GM19455 (cell line): ENCODE measurements around the gene PRRG1.
"Not testable (repeated sequence)": the region's sequence is repeated elsewhere in the genome, so short reads cannot be mapped to it uniquely, and the experiment has no call there.

Source experiments
- ATAC-seq: cut with Tn5 transposase; IDR thresholded peaks from one replicate; pipeline ENCODE4 v1.9.1; 2021; ENCODE audit not compliant: unreplicated experiment

The PRRG1 gene

DNA sequence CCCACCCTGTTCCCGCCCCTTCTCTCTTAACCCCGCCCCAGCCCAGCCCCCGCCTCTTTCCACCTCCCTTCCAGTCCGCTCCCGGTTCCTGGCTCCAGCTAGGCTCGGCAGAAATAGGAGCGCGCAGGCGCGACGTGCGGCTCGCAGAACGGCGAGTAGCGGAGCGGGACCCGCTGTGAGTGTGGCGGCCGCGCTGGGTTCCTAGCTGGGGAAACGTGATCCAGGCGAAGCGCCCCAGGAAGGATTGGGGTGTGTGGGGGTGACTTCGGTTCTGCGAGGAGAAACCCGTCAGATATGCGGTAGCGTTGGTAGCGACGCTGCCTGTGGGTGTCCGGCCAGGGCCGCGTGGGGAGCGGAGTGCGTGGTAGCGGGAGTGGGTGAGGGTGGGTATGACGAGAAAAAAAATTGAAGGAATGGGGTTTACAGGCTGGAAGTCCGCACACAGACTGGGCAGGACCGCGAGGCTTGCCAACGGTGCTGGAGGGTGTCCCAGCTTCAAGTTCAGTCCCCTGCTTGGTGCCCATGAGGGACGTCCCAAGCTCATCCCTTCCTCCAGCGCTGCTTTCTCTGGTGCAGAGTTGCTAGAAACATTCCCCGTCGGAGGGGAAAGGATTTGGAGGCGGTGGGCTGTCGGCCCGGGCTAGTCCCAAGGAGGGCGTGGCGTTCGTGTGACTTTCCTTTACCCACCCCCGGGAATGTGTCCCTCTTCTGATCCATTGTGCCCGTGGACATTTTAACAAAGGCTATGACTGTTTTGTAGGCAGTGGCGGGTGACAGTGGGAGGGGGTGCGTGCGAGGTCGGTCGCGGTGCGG lies at the start of gene PRRG1:
Gene PRRG1, plus strand, starts transcription at position 144 of the 813 bp plus-strand sequence. CDS start 56,886 bp downstream, outside the sequence.
- ATAC-seq, result no peak

DNA sequence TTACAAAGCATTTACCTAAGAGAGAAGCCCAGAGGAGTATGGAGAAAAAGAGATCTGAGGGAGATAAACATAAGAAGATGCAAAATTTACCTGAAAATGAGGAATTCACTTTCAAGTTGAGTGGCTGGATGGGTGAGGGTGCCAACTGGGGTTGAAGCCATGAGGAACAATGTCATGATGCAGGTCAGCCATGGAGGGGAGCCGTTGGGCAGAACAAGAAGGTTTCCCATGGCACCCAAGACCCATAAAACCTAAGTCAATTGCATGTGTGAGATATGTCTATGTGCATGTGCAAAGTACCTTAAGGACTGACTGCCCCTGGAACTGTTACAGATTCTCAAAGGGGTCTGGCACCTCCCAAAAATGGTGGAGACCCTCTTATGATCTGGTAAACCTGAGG lies 46.6 kb upstream of the PRRG1 start:
- no peak for ATAC-seq

DNA sequence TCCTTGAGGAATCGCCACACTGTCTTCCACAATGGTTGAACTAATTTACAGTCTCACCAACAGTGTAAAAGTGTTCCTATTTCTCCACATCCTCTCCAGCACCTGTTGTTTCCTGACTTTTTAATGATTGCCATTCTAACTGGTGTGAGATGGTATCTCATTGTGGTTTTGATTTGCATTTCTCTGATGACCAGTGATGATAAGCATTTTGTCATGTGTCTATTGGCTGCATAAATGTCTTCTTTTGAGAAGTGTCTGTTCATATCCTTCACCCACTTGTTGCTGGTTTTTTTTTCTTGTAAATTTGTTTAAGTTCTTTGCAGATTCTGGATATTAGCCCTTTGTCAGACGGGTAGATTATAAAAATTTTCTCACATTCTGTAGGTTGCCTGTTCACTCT lies 43.9 kb upstream of the PRRG1 start:
- not testable (repeated sequence) for ATAC-seq

DNA sequence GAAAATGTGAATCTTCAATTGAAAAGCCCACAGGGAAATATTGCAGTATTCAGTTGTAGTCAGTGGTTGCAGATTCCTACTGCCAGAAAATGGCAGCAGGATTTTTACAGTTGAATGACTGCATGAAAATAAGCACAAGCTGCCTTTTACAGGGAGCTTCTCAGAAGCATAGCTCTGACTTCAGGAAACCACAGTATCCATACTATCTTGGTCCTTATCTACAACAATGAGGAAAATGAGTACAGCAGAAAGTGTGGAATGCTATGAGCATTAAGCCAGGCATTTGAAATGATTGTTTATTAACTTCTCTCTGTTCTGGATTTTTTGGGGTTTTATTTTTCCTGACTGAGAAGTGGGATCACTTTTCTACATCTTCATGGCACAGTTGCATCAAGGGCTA lies 34.6 kb upstream of the PRRG1 start:
- ATAC-seq, result no peak

DNA sequence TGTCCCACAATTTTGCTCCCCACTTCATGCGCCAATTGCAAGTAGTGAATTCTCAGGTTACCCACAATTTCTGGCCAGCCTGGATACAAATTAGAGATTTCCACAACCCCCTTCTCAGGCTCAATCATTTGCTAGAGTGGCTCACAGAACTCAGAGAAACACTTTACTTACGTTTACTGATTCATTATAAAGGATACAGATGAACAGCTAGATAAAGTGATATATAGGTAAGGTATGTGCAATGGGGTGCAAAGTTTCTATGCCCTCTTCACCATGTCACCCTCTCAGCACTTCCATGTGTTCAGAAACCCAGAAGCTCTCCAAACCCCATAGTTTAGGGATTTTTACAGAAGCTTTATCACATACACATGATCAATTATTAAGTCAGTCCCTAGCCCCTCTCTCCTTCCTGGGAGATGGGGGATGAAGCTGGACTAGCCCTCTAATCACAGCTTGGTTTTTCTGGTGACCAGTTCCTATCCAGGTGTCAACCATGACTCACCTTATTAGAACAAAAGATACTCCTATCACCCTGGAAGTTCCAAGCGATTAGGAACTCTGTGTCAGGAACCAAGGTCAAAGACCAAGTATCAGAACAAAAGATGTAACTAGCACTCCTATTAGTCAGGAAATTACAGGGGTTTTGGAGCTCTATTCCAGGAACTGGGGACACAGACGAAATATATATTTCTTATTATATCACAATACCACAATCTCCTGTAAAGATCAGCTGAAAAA lies 33.5 kb upstream of the PRRG1 start:
- ATAC-seq, result no peak

DNA sequence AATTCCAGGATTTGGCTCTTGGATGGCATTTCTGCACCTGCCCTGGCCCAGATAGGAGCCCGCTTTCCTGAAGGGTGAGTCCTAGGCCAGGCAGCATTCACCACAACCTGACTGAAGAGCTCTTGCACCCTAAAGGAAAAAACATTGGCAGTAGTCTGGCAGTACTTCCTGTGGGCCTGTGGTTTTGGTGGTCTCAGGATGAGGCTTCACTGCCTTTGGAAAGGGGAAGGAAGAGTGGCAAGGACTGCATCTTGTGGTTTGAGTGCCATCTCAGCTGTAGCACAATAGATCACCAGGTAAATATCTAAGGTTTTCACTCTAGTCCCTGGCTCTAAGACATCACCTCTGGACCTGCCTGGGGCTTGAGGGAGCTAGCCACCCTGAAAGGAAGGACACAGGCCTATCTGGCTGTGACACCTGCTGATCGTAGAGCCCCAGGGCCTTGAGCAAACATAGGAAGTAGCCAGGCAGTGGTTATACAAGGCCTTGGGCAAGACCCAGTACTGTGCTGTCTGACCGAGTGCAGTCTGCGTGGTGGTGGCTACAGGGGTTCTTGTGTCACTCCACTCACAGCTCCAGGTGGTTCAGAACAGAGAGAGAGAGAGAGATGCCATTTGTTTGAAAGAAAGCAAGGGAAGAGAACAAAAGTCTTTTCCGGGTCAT lies 28.5 kb upstream of the PRRG1 start:
- no peak for ATAC-seq

DNA sequence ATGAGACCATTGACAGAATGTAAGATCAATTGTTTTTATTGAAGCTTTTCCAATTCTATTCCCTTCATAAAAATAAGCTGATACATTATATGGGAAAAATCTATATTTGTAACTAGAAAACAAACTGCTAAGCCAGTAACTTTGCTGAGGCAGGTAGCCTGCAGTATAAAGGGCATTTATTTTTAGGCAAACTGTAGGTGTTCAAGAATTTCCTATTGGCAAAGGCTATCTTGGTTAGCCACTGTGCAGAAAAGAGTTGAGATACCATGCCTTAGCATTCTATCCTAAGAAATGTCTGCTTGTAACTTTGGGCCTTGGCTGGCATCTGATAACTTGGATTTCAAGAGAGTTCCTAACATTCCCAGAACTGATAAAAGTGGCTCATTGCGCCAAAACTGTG lies 18.5 kb upstream of the PRRG1 start:
- no peak for ATAC-seq

DNA sequence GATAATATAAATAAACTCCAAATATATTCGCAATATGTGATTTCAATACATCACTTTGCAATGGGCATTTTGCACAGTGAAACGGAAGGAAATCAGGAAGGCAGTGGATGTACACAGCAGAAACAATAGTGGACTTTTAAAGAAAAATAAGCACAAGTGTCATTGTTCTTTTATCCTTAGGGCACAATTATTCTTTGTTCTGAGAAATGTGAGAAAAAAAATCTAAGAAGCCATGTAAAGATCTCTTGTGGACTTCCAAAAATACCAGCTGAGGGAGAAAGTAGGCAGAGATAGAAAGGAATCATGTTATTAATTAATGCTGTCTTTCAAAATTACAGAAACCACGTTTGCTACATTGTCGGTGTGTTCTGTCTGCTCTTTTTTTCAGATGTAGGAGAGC lies 17.6 kb upstream of the PRRG1 start:
- ATAC-seq, result no peak

DNA sequence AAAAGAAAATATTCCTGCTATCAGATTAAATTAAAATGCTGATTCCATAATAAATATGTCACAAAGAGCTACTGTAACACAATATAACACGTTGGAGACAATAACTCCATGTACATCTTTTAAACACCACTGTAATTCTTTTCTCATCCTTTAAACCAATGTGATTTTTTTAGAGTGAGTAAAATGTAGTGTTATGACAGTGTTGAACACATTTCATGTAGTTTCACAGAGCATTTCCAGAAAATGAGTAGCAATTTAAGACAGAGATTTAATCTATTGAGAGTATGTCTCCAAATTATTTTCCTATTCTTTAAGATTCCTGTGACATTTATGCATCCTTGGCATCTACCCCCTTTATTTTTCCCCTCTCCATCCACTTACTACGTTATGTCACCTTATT lies 17.1 kb upstream of the PRRG1 start:
- ATAC-seq, result no peak

DNA sequence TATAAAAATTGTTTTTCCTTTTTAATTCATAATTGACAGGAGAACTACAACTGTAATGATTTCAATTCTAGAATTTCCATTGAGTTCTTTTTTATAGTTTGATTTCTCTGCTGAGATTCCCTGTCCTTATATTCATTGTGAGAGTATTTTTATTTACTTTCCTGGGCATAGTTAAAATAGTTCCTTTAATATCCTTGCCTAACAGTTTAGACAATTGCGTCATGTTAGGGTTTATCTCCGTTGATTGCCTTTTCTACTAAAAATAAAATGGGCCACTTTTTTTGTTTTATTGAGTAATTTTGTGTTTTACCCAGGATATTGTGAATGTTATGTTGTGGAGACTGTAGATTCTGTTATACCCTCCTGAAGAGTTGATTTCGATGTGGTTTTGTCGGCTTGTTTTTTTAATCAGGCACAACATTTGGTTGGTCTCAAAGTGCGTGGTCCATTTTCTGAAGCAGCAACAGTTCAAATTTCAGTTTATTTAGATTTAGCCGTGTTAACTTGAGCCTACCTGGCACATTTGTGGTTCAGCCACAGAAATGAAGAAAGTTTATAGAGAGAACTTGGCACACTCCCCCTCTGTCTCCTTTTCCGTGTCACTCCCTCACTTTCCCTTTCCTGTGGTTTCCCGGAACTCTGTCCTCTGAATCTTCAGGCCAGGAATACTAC lies 16.0 kb upstream of the PRRG1 start:
- no peak for ATAC-seq

DNA sequence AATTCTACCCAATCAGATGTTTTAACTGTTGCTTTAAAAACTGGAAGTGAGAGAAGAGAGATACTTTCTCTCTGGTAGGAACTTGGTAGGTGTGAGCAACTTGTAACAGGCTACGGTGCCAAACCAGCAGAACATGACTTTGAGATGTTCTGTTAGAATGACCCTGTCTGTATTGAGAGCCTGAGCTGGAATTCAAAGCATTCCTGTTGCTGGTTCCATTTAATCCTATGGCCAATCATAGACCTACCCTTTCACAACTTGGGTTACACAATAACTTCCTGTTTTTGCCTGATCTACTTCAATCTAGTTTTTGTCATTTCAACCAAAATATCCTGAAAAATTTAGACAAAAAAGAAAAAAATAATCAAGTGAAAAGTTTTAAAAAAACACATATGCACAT lies 1.7 kb upstream of the PRRG1 start:
- no peak for ATAC-seq

DNA sequence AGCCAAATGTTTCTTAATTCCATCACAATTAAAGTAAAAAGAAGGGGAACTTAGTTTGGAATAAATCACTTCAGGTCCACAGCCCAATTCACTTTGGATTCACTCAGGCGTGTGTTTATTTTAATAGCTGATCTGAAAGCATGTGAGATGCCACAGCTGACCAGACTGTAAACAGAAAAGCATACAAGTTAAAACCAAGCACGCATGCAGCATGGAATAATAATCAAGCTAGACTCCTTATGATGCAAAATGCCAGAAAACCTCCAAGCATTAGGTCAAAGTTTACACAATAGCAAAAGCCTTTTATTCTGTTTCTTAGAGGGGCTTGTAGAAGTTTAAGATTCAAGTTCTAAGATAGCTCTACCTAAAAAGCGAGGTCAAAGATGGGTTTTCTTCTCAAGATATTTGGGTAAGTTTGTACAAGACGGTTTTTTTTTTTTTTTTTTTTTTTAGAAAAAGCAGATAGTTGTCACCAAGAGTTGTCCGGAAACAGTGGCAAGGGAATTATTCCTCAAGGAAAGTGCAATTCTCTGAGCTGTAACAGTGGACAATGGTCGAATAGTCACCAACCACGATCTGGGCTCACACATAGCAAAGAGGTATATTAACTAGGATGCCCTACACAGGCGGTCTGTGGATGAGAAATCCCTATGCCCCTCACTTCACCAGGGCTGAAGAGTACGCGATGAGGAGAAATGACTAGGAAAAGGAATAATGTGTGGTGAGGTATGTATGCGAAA lies 763 bp upstream of the PRRG1 start:
- no peak for ATAC-seq

DNA sequence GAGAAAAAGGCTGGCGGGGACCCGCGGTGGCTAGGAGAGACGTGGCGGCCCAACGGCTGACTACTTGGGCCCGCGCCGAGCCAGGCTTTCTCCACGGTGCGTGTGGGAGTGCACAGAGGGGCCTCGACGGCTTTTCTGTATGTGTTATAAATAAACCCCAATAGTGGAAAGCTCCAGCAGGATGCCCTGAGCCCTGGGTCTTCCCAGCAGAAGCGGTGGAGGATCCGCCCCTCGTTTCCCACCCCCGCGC lies 268 bp upstream of the PRRG1 start:
- ATAC-seq, result no peak

DNA sequence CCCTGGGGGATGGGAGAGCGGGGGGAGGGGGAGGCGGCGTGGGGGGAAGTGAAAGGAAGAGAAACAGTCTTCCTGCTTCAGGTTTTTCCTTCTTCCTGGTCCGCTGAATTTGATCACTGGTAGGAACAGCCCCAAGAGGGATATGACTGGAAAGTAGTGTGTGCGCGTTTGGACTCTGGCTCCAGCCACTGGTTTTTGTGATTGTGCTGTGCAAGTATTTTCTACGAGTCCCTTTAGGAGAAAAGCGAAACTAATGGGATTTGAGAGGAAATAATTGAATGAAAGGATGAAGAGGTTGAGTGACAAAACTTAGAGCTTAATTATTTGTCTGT lies 836 bp downstream of the PRRG1 start:
- ATAC-seq, result no peak

DNA sequence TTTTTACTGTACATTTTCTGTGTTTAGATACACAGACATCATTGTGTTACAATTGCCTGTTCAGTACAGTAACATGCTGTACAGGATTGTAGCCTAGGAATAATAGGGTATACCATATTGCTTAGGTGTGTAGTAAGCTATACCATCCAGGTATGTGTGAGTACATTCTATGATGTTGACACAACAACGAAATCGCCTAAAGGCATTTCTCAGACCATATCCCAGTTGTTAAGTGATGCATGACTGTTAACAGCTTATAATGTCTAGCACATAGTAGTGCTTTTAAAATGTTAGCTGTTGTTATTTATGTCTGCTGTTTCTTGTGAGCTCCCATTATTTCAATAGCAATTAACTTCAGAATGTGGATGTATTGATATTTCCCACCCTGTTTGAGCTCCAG lies 4.5 kb downstream of the PRRG1 start:
- no peak for ATAC-seq

DNA sequence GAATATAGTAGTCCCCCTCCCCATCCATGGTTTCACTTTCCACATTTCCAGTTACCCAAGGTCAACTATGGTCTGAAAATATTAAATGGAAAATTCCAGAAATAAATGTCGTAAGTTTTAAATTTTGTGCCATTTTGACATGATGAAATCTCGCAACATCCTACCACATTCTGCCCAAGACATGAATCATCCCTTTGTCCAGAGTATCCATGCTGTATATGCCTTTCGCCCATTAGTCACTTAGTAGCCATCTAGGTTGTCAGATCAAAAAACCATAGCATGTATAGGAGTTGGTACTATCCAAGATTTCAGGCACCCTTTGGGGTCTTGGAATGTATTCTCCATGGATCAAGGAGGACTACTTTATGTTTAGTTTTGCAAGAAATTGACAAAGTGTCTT lies 8.3 kb downstream of the PRRG1 start:
- no peak for ATAC-seq

DNA sequence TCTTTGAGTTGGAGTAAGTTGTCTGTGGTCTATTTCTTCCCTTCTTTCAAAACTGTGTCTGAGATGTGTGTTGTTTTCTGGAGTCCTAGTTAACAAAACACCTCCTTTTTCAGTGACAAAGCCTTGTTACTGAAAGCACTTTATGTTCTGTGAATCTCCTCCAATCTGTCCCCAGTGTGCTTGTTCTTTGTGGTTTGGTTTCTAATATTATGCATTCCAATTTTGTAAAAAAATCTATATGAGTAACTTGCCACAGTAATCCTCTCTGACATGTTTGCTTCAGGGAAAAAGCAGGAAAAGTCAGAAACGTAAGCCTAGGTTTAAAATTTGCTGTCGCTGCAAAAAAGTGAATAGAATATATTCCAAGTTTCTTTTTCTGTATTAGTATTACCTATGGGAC lies 12.4 kb downstream of the PRRG1 start:
- ATAC-seq, result no peak

DNA sequence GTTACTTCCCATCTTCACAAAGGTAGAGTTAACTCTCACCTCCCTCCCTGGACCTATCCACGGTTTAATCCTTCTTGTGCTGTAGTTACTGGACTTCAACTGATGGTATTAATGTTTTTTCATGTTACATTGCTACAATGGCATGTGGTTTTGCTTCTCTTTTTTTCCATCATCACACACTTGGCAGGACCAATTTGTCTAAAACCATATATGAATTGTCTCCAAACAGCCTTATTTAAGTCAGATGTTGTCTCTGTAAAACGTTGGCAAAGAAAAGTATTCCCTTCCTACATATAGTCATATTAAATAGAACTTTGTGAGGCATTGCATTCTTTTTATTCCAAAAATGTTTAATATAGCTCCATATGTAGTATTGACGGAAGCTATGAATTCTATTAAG lies 15.5 kb downstream of the PRRG1 start:
- no peak for ATAC-seq

DNA sequence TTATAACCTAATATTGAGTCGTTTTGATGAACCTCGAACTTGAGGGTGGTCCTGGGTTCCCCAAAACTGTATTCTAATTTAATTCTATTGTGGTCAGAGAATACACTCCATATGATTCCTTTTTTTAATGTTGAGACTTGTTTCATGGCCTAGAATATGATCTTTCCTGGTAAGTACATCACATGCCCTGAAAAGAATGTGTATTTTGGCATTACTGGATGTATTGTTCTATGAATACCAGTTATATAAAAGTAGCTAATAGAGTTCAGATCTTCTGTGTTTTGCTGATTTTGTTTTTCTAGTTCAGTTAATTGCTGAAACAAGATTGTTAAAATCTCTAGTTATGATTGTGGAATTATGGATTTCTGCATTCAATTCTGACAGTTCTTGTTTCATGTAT lies 18.8 kb downstream of the PRRG1 start:
- ATAC-seq, result no peak

DNA sequence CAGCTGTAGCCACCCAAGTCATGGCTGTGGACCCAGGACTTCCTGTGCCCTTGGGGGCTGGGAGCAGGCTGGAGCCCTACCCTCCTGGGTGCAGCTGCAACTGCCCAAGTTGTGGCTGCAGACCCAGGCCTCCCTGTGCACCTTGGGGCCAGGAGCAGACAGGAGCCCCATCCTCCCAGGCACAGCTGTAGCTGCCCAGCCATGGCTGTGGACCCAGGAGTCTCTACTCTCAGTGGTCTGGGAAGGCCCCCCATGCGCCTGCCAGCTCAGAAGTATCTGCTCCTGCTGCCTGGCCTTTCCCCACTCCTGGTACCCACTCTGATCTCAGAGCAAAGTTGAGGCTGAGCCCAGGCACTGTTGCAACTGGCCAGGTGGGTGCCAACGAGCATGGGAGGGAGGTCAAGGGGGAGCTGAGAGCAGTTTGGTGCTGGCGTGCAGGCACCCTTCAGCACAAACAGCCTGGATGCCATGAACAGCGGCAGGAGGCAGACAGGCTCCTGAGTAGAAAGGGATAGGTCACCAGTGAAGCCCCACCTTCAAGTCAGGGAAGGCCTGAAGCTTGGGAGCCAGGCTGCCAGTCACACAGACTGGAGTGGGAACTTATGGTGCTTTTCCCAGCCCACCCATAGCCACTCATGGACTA lies 21.5 kb downstream of the PRRG1 start:
- ATAC-seq, result no peak

DNA sequence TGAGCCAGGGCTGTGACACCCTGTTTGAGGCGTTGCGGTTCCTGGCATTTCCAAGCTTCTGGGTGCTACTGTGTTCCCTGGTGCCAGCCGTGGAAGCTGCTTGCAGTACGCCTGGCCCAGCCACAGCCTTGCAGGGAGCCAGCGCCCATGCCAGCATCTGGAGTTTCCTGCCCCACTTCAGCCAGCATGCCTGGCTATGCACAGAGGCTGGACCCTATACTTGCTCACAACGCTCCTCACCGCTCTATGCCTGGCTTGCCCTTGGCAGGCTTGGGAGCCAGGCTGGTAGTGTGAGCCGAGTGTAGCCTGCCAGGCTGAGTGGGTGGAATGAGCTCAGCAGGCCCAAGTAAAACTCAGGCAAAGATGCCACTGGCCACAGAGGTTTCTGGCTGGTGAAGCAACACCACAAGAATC lies 22.4 kb downstream of the PRRG1 start:
- no peak for ATAC-seq
